Measurements from ENCODE around the gene XXYLT1.

The XXYLT1 gene, protein sequence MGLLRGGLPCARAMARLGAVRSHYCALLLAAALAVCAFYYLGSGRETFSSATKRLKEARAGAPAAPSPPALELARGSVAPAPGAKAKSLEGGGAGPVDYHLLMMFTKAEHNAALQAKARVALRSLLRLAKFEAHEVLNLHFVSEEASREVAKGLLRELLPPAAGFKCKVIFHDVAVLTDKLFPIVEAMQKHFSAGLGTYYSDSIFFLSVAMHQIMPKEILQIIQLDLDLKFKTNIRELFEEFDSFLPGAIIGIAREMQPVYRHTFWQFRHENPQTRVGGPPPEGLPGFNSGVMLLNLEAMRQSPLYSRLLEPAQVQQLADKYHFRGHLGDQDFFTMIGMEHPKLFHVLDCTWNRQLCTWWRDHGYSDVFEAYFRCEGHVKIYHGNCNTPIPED

DNA sequence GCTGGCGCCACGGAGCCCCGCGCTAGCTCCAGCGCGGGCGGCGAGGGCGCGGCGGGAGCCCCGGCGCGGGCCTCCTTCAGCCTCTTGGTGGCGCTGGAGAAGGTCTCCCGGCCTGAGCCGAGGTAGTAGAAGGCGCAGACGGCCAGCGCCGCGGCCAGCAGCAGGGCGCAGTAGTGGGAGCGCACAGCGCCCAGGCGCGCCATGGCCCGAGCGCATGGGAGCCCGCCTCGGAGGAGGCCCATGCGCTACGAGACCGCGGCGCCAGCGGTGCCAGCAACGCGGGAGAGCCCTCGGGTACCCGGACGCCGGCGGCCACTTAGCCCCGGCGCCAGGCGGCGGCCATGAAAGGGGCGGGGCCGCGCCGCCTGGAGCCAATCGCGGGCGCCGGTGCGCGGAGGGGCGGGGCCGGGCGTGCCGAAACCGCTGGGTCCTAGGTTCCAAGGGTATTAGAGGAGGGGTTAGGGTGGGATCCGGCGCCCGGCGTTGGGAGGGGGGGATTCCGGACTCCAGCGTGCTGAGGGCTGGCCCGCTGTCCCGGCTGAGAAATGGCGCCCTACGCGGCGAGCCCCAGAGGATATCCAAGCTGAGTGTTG, at the start of gene XXYLT1:
Gene XXYLT1 (minus strand): TSS at position 343 of the 593 bp plus-strand sequence. CDS start 101 bp downstream, at position 242.
- intact Hi-C loops (cut with DNase I; ENCODE audit: low total_unique reads) = loop anchor here (2.0 kb wide), 2 partner anchors 172 to 252 kb away; partner anchors contain the start of gene ACAP2

GRCh38 chr3:195319060-195319459, 48.1 kb upstream of the XXYLT1 start:
- no peak for DNase-seq
- Histone ChIP-seq H3K27me3 (no peaks in the 10 kb centered on the region), H3K27ac (no peak overlapping the region), H3K9me3 (no peaks in the 10 kb centered on the region), H3K4me1 (no peaks in the 10 kb centered on the region), H3K36me3 (peaks cover 4 to 24% (median 13%) of the 10 kb centered on the region in 3 donors), H3K4me3 (no peak overlapping the region)
- intact Hi-C loops (cut with DNase I; ENCODE audit: low total_unique reads) = no loop called here
- TF ChIP-seq, protein P1, sequence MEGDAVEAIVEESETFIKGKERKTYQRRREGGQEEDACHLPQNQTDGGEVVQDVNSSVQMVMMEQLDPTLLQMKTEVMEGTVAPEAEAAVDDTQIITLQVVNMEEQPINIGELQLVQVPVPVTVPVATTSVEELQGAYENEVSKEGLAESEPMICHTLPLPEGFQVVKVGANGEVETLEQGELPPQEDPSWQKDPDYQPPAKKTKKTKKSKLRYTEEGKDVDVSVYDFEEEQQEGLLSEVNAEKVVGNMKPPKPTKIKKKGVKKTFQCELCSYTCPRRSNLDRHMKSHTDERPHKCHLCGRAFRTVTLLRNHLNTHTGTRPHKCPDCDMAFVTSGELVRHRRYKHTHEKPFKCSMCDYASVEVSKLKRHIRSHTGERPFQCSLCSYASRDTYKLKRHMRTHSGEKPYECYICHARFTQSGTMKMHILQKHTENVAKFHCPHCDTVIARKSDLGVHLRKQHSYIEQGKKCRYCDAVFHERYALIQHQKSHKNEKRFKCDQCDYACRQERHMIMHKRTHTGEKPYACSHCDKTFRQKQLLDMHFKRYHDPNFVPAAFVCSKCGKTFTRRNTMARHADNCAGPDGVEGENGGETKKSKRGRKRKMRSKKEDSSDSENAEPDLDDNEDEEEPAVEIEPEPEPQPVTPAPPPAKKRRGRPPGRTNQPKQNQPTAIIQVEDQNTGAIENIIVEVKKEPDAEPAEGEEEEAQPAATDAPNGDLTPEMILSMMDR (IDR thresholded peaks at IDR 0.05) = no peak

More for the DNA sequence above, at the start of gene XXYLT1:
- Histone ChIP-seq H3K36me3 (no peaks in the 10 kb centered on the region), H3K4me3 (peak within 1 kb of the TSS; percentile 64 to 83), H3K27ac (peak within 1 kb of the TSS; percentile 77 to 81), H3K27me3 (no peaks in the 10 kb centered on the region), H3K4me1 (peaks cover 0 to 25% (median 14%) of the 10 kb centered on the region in 4 donors), H3K9me3 (no peaks in the 10 kb centered on the region)
- peak; percentile 86 to 93 for DNase-seq
- TF ChIP-seq, protein P1 (IDR thresholded peaks at IDR 0.05) = peak; percentile 51 to 61

DNA sequence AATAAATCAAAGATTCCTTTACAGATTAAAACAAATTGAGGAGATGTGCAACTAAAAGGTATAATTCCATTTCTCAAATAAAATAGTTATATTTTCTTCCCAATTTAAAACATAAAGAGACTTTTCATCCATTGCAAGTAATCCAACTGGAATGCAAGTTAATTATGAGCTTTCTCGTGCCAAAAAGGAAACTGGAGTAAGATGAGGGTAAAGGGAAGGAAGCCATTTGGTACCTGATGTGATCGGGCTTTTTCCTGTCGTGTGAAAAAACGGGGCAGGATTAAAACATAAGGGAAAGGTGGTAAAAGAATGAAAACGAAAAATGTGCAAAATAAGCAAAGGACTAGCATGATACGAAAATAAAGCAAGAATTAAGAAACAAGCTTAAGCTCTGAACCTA, 41.8 kb upstream of the XXYLT1 start:
- TF ChIP-seq, protein P1 (IDR thresholded peaks at IDR 0.05) = no peak
- Histone ChIP-seq H3K27ac (no peak overlapping the region), H3K4me3 (no peak overlapping the region), H3K4me1 (no peaks in the 10 kb centered on the region), H3K9me3 (no peaks in the 10 kb centered on the region), H3K27me3 (no peaks in the 10 kb centered on the region), H3K36me3 (peaks cover under 1 to 9% (median 4%) of the 10 kb centered on the region in 3 donors)
- no peak for DNase-seq
- intact Hi-C loops (cut with DNase I; ENCODE audit: low total_unique reads) = no loop called here

GRCh38 chr3:195307711-195308110, 36.8 kb upstream of the XXYLT1 start:
- TF ChIP-seq, protein P1 (IDR thresholded peaks at IDR 0.05) = no peak
- Histone ChIP-seq H3K27ac (no peak overlapping the region), H3K36me3 (peaks cover 4 to 17% (median 6%) of the 10 kb centered on the region in 3 donors), H3K4me3 (no peak overlapping the region), H3K4me1 (no peaks in the 10 kb centered on the region), H3K27me3 (no peaks in the 10 kb centered on the region), H3K9me3 (no peaks in the 10 kb centered on the region)
- intact Hi-C loops (cut with DNase I; ENCODE audit: low total_unique reads) = no loop called here
- DNase-seq = no peak

- Histone ChIP-seq H3K36me3 (peaks cover 9 to 23% (median 14%) of the 10 kb centered on the region in 3 donors), H3K4me3 (no peak overlapping the region), H3K27ac (no peak overlapping the region), H3K27me3 (no peaks in the 10 kb centered on the region), H3K4me1 (no peaks in the 10 kb centered on the region), H3K9me3 (no peaks in the 10 kb centered on the region)
- DNase-seq = no peak
- TF ChIP-seq, protein P1 (IDR thresholded peaks at IDR 0.05) = no peak
- intact Hi-C loops (cut with DNase I; ENCODE audit: low total_unique reads) = no loop called here
Observed at GRCh38 chr3:195306369-195306768, 35.4 kb upstream of the XXYLT1 start.

Measured in tibial artery (tissue), 4 donors.